ENCODE measurements around the gene CRACDL.

Gene CRACDL

GRCh38 chr2:98897746-98898145 is 38.3 kb downstream of the CRACDL start:
- TF ChIP-seq CTCF (IDR thresholded peaks at IDR 0.05; ENCODE audit: low read depth, low read length) (no peak), EZH2phosphoT487 (IDR thresholded peaks at IDR 0.05; ENCODE audit: low read depth) (no peak)

GRCh38 chr2:98896944-98897343 is 39.1 kb downstream of the CRACDL start:
- no peaks in the 10 kb centered on the region for H3K79me2 ChIP-seq (ENCODE audit: low read length)
- H4K20me1 ChIP-seq (ENCODE audit: insufficient read depth, low read length), result no peaks in the 10 kb centered on the region
- H3K27me3 ChIP-seq (ENCODE audit: low read depth, low read length), result no peaks in the 10 kb centered on the region
- no peak overlapping the region for H3K27ac ChIP-seq (ENCODE audit: low read length)
- no peaks in the 10 kb centered on the region for H3K4me1 ChIP-seq (ENCODE audit: low read length)
- H3K9ac ChIP-seq (ENCODE audit: low read length), result no peak overlapping the region
- H3K4me3 ChIP-seq (ENCODE audit: low read length), result no peak overlapping the region
- no peak overlapping the region for H2AFZ ChIP-seq (ENCODE audit: low read depth, low read length)
- no peaks in the 10 kb centered on the region for H3K9me3 ChIP-seq (ENCODE audit: insufficient read depth, low read length)
- H3K4me2 ChIP-seq (ENCODE audit: low read length), result no peak overlapping the region
- TF ChIP-seq EZH2phosphoT487 (IDR thresholded peaks at IDR 0.05; ENCODE audit: low read depth) (no peak), CTCF (IDR thresholded peaks at IDR 0.05; ENCODE audit: low read depth, low read length) (no peak)
- H3K36me3 ChIP-seq (replicated peaks; ENCODE audit: low read depth, low read length), result no peaks in the 10 kb centered on the region

More at GRCh38 chr2:98897746-98898145, 38.3 kb downstream of the CRACDL start:
- Histone ChIP-seq H3K9ac (ENCODE audit: low read length) (no peak overlapping the region), H3K27me3 (ENCODE audit: low read depth, low read length) (no peaks in the 10 kb centered on the region), H3K4me1 (ENCODE audit: low read length) (no peaks in the 10 kb centered on the region), H3K4me2 (ENCODE audit: low read length) (no peak overlapping the region), H2AFZ (ENCODE audit: low read depth, low read length) (no peak overlapping the region), H3K36me3 (replicated peaks; ENCODE audit: low read depth, low read length) (no peaks in the 10 kb centered on the region), H3K4me3 (ENCODE audit: low read length) (no peak overlapping the region), H3K27ac (ENCODE audit: low read length) (no peak overlapping the region), H3K79me2 (ENCODE audit: low read length) (no peaks in the 10 kb centered on the region), H3K9me3 (ENCODE audit: insufficient read depth, low read length) (no peaks in the 10 kb centered on the region), H4K20me1 (ENCODE audit: insufficient read depth, low read length) (no peaks in the 10 kb centered on the region)

GRCh38 chr2:98896416-98896815 is 39.6 kb downstream of the CRACDL start:
- H3K9ac ChIP-seq (ENCODE audit: low read length), result no peak overlapping the region
- H3K9me3 ChIP-seq (ENCODE audit: insufficient read depth, low read length), result no peaks in the 10 kb centered on the region
- H3K4me2 ChIP-seq (ENCODE audit: low read length), result no peak overlapping the region
- TF ChIP-seq CTCF (IDR thresholded peaks at IDR 0.05; ENCODE audit: low read depth, low read length) (no peak), EZH2phosphoT487 (IDR thresholded peaks at IDR 0.05; ENCODE audit: low read depth) (no peak)
- H3K27me3 ChIP-seq (ENCODE audit: low read depth, low read length), result no peaks in the 10 kb centered on the region
- H3K79me2 ChIP-seq (ENCODE audit: low read length), result no peaks in the 10 kb centered on the region
- H3K4me1 ChIP-seq (ENCODE audit: low read length), result no peaks in the 10 kb centered on the region
- no peak overlapping the region for H3K4me3 ChIP-seq (ENCODE audit: low read length)
- H3K27ac ChIP-seq (ENCODE audit: low read length), result no peak overlapping the region
- no peak overlapping the region for H2AFZ ChIP-seq (ENCODE audit: low read depth, low read length)
- H4K20me1 ChIP-seq (ENCODE audit: insufficient read depth, low read length), result no peaks in the 10 kb centered on the region
- H3K36me3 ChIP-seq (replicated peaks; ENCODE audit: low read depth, low read length), result no peaks in the 10 kb centered on the region

GRCh38 chr2:98895901-98896300 is 40.1 kb downstream of the CRACDL start:
- Histone ChIP-seq H3K36me3 (replicated peaks; ENCODE audit: low read depth, low read length) (no peaks in the 10 kb centered on the region), H3K79me2 (ENCODE audit: low read length) (no peaks in the 10 kb centered on the region), H3K4me2 (ENCODE audit: low read length) (no peak overlapping the region), H3K4me1 (ENCODE audit: low read length) (no peaks in the 10 kb centered on the region), H2AFZ (ENCODE audit: low read depth, low read length) (no peak overlapping the region), H4K20me1 (ENCODE audit: insufficient read depth, low read length) (no peaks in the 10 kb centered on the region), H3K4me3 (ENCODE audit: low read length) (no peak overlapping the region), H3K27me3 (ENCODE audit: low read depth, low read length) (no peaks in the 10 kb centered on the region), H3K27ac (ENCODE audit: low read length) (no peak overlapping the region), H3K9me3 (ENCODE audit: insufficient read depth, low read length) (no peaks in the 10 kb centered on the region), H3K9ac (ENCODE audit: low read length) (no peak overlapping the region)
- no peak for TF ChIP-seq CTCF (IDR thresholded peaks at IDR 0.05; ENCODE audit: low read depth, low read length)
- TF ChIP-seq EZH2phosphoT487 (IDR thresholded peaks at IDR 0.05; ENCODE audit: low read depth), result no peak
